NCI-H187 (cell line): ENCODE measurements around the gene TTPAL.
A peak's percentile ranks its signal among the peaks of the same experiment; 100 is the strongest.

ENCODE experiments used
- DNase-seq, 2 experiments: peaks; one replicate each; lab custom pipeline; 2025; lab: John Stamatoyannopoulos, UW

TTPAL gene

DNA sequence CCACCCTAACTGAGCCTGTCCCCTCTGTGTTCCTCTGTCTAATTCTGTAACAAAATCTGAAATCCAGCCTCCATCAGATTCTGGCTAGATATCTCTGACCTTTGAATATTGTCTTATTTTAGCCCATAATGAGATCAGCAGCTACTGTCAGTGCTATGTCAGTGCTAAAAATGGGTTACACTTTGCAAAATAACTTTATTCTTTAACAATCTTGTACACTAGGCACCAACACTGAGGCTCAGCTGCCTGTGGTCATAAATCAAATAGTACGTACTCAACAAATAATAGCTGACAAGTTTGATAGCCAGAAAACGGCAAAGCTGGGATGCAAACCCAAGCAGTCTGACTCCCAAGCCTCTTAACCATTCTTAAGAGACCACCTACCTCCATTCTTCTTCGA, 22.1 kb downstream of the TTPAL start:
- no peak for DNase-seq

DNA sequence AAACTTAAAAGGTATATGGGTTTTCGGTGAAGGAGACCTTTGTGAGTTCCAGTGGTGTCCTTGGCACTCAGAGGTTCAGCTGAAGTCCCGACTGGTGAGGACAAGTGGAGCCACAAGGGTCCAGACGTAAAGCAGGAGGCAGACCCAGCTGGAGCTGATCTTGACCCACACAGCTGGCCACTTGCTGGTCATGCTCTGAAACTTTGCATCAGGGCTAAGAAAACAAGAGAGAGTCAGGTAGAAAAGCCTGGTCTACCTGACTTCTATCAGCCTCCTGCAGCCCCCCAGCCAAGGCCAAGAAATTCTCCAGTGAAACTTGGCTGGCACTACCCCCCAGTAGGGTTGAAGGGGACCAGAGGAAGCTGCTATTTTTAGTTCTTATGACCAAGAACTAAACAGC, 24.5 kb downstream of the TTPAL start:
- DNase-seq: no peak

GRCh38 chr20:44501448-44501847, 25.8 kb downstream of the TTPAL start:
- DNase-seq: no peak

DNA sequence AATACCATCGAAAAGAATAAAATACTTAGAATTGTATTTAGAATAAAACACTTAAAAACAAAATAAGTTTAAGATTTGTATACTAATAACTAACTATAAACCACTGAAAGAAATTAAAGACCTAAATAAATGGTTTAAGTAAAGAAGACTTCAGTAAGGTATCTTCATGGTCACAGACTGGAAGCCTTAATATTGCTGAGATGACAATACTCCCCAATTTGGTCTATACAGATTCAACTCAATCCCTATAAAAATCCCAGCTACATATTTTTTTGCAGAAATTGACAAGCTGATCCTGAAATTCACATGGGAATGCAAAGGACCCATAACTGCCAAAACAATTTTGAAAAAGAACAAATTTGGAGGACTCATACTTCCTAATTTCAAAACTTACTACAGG, 27.3 kb downstream of the TTPAL start:
- DNase-seq: no peak

GRCh38 chr20:44504402-44505307, 29.0 kb downstream of the TTPAL start:
- no peak for DNase-seq

DNA sequence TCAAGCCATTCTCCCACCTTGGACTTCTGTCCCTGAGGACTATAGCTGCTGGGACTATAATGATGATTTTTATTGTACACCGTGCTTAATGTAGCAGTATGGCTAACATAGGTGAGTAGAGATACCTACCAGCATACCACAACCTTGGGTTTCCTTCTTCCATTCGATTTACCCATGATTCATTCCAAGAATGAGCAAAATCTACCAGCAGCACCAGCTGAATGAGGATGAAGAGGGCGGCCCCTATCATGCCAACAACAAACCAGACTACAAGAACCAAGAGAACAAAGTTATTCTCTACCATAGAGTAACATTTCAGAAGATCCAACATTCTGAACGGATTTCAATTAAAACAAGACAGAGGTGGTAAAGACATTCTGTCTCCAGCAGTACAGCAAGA, 34.1 kb downstream of the TTPAL start:
- DNase-seq: no peak

GRCh38 chr20:44513871-44514270, 38.2 kb downstream of the TTPAL start:
- DNase-seq: no peak

DNA sequence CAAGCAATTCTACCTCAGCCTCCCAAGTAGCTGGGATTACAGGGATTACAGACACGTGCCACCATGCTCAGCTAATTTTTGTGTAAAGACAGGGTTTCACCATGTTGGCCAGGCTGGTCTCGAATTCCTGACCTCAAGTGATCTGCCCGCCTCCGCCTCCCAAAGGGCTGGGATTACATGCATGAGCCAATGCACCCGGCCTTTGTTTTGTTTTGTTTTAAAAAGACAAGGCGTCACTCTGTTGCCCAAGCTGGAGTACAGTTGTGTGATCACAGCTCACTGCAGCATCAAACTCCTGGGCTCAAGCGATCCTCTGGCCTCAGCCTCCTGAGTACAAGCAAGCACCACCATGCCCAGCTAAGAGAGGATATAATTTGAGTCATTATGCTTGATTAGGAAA, 40.8 kb downstream of the TTPAL start:
- DNase-seq: no peak

DNA sequence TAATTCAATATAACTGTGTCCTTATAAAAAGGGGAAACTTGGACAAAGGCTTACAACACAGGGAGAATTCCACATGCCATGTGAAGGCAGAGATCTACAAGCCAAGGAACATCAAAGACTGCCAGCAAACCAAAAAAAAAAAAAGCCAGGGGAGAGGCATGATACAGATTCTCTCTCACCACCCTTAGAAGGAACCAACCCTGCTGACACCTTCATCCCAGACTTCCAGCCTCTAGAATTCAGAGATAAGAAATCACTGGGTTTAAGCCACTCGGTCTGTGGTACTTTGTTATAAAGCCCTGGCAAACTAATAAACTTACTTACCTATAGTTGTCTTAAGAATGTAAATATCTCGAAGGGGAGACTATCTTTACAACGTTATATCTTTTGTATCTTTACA, 41.8 kb downstream of the TTPAL start:
- DNase-seq: no peak

- no peak for DNase-seq
Measured at GRCh38 chr20:44518248-44518647, 42.6 kb downstream of the TTPAL start.

GRCh38 chr20:44520881-44521280, 45.2 kb downstream of the TTPAL start:
- no peak for DNase-seq

DNA sequence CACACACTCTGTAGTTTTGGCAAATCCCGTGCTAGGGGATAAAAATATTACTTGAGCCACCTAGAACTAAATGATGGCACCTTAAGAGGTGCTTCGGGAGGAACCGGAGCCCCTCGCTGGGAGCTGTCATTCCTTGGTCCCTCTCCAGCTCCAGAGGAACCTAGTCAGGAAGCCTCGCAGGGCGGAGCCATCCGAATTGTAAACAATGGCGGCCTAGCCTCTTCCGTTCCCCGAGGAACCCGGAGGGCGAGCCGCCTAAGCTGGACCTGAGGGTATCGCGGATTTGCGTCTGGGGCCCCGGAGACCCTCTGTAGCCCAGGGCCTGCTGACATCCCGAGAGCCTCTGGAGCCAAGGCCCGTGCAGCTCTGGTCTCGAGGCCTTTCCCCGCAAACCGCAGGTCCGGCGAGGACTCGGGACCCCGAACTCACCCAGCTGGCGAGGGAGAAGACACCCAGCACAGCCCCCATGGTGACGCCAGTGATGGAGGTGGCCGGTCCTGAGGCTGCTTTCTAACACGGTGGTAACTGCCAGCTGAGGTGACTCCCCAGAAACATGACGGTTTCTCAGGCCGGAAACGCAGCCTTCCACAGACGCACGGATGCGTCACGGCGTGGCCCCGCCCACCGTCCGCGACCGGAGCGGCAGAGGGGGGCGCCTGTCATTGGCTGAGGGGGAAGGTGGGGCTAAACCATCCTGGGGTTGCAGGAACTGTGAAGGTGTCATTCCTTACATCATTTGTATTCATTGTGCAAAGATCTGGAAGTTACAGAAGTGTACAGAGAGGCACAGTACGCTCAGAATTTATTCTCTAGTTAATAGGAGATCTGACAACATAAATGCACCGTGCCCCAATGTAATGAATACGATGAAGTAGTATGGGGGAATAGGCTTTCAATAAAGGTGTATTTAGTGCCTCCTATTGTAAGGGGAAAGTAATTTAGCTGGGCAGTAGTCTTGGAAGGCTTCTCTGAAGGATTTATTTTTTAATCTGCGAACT, 46.1 kb downstream of the TTPAL start, which contains the start of gene SERINC3:
SERINC3 (minus strand) TSS at position 587 of the 998 bp plus-strand sequence; CDS start at position 468, 119 bp downstream.
- DNase-seq: peak; percentile 57 to 80

DNA sequence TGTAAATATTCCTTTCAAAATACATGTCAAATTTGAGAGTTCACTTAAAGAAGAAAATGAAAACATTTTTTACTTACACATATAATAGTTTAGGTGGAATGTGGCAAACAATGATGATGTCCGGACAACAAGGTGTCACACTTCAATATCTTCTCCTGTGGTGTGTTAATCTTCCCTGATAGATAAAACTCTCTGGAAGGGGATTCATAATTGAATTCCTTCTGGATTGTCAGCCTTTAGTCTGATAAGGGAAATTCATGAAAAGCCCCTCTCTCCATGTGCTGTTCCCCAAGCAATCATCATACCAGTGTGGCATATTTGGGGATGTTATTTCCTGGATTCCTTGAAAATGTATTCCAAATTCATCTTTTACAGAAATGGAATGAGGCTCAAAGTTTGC, 47.2 kb downstream of the TTPAL start:
- no peak for DNase-seq

GRCh38 chr20:44523746-44524145, 48.1 kb downstream of the TTPAL start:
- DNase-seq: no peak

- DNase-seq: no peak
Measured at GRCh38 chr20:44526129-44526528, 50.5 kb downstream of the TTPAL start.

- no peak for DNase-seq
Measured at GRCh38 chr20:44527716-44528199, 52.1 kb downstream of the TTPAL start.

GRCh38 chr20:44528309-44528708, 52.6 kb downstream of the TTPAL start:
- no peak for DNase-seq

- DNase-seq: no peak
Measured at GRCh38 chr20:44532259-44532980, 56.7 kb downstream of the TTPAL start.

- no peak for DNase-seq
Measured at GRCh38 chr20:44532981-44533331, 57.3 kb downstream of the TTPAL start.

- DNase-seq: no peak
Measured at GRCh38 chr20:44533928-44534327, 58.3 kb downstream of the TTPAL start.

- DNase-seq: no peak
Measured at GRCh38 chr20:44536175-44536574, 60.5 kb downstream of the TTPAL start.

- no peak for DNase-seq
Measured at GRCh38 chr20:44537993-44538392, 62.3 kb downstream of the TTPAL start.
